NCI-H345 (cell line): Measurements from ENCODE around the gene FAU.
"Not testable (repeated sequence)": the region's sequence is repeated elsewhere in the genome, so short reads cannot be mapped to it uniquely, and the experiment has no call there.

Experiments
- DNase-seq: peaks from one replicate; lab custom pipeline; 2025; lab: John Stamatoyannopoulos, UW

The FAU gene

DNA sequence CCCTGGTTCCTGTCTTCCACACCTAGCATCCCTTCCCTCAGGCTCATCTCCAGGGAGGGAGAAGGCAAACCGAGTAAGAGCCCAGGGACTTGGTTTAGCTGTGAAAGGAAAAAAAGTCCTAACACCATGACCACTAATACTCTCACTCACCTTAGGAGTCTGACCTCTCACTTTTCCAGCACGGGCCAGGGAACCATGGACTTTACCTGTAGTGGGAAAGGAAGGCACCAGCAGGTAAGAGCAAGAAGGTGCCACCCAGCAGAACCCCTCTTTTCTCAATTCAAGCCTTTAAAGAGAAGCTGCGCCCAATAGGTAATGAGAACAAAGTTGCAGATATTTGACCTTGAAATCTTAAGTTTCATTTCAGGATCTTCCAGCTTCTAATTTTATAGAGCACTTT, 1.1 kb downstream of the FAU start:
- no peak for DNase-seq

DNA sequence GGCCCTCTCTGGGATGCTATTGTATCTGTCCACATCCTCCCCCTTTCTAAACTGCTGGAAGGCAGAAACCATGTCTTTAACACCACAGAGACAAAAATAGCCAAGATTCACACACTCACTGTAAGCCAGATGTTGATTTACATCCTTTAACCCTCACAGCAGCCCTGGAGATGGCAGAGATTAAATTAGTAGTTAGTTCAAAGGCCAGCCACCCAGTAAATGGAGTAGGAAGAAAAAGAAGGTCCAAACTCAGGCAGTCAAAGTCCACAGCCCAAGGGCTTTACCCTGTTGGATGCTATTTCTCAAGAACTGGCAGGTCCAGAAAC, 2.3 kb downstream of the FAU start:
- DNase-seq = no peak

GRCh38 chr11:65118891-65119669, 2.9 kb downstream of the FAU start:
- not testable (repeated sequence) for DNase-seq

- no peak for DNase-seq
Measured at GRCh38 chr11:65118097-65118837, 3.7 kb downstream of the FAU start.

DNA sequence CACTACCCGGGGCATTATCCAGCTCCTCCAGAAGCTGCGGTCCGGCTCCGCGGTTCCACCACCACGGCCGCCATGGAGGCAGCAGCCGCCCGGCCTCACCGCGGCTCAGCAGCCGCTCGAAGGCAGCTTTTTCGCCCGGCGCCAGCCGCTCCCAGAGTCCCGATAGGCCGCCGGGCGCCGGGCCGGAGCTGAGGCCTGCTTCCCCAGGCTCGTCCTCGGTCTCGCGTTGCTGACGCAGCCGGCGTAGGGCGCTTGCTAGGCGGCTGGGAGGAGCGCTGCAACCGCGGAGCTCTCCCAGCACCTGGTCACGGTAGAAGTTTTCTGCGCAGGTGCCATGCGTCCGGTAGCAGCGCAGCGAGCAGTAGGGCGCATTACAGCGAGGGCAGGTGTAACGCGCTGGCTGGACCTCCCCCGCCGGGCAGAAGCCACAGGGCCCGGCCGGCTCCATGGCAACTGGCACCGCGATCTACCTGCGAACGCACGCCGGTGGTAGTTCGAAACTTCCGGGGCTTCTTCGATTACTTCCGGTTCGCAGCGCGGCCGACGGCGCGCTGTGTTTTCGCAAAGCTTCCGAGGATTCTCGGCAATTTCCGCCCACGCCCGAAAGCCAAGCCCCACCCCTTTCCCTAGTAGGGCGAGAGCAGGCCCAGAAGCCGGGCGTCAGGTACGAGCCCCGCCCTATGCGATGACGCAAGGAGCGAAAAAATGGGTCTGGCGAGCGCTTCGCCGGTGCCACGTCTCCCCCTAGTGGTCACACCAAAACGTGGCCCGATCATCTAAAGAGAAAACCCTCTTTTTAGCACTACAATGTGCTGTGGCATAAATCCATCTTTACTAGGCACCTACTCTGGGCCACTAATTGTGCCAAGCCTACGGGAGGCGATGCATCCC, 4.5 kb downstream of the FAU start, which contains the start of gene ZNHIT2:
Gene ZNHIT2, minus strand, starts transcription at position 496 of the 891 bp plus-strand sequence. Its CDS starts 48 bp downstream, at position 448.
- peak; percentile 100 for DNase-seq

DNA sequence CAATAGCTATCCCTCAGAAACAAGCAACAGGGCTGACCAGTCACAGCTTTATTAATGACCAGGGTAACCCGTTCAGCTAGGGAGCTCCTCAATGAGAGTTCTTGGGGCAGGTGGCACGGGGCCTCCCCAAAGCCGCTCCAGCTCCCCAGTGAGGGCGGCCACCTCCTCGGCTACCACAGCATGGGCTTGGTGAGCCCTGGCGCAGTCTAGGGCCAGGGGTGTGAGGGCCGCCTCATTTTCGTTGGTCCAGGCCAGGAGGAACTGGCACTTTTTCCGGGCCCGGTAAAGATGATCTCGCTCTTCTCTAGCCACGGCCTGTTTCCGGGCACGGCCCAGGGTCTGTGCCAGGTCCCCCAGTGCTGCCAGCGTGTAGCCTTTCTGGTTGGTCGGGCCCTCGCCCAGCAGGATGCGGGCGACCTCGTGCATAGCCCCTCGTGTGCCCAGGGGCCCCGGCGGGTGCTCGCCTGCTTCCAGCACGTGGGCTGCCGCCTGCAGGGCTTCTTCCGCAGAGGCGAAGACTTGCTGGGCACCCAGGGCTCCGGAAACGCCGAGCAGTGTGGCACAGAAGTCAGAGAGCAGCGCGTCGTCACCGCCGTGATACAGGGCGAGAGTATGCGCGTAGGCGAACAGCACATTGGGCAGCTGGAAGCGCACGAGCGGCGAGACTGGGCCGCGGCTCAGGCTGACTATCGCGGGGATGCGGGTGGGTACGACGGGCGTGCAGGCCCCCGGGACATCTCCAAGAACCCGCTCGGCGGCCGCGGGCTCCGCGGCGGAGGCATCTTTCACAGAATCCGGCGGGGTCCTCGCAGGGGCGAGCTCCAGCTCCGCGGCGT, 5.3 kb downstream of the FAU start:
- DNase-seq = peak; percentile 29

- DNase-seq = no peak
Measured at GRCh38 chr11:65115361-65116082, 6.4 kb downstream of the FAU start.

DNA sequence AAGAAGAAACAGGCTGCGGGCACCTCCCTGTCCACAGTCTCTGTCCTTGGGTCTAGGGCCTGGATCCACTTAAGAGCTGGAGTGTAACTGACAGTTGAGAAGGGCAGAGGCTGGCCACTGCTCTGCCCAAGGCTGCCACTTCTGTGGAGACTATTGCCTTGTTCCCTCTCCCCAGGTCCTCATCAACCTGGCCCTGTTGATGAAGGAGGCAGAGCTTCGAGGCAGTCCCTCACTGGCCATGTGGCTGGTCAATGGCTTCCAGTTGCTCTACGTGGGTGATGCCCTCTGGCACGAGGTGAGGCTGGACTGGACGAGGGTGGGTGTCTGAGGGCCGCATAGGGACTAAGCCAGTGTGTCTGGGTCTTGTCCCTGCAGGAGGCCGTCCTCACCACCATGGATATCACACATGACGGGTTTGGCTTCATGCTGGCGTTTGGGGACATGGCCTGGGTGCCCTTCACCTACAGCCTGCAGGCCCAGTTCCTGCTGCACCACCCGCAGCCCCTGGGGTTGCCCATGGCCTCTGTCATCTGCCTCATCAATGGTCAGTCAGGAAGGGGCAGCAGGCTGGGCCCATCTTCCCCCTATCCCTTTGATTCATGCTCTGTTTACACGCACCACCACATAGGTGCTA, 7.3 kb downstream of the FAU start:
- DNase-seq = no peak

DNA sequence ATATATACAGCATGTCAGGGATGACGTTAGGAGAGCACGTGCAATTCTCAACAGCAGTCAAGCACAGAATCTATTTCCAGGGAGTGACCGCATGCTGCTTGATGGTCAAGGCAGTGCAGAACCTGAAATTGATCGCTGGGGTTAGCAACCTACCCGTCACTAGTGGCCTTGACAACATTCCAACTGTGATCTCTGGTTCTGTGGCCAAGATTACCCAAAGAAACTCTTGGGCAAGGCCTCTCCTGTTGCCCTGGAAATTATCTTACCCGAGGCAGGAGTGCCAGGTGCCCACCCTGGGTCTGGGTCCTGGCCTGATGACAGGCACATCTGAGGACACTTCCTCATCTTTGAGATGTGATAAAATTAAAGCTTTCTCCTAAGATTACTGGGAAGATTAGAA, 8.1 kb downstream of the FAU start:
- no peak for DNase-seq

- no peak for DNase-seq
Measured at GRCh38 chr11:65113361-65113756, 8.6 kb downstream of the FAU start.

GRCh38 chr11:65112546-65113360, 9.2 kb downstream of the FAU start:
- DNase-seq = peak; percentile 67

DNA sequence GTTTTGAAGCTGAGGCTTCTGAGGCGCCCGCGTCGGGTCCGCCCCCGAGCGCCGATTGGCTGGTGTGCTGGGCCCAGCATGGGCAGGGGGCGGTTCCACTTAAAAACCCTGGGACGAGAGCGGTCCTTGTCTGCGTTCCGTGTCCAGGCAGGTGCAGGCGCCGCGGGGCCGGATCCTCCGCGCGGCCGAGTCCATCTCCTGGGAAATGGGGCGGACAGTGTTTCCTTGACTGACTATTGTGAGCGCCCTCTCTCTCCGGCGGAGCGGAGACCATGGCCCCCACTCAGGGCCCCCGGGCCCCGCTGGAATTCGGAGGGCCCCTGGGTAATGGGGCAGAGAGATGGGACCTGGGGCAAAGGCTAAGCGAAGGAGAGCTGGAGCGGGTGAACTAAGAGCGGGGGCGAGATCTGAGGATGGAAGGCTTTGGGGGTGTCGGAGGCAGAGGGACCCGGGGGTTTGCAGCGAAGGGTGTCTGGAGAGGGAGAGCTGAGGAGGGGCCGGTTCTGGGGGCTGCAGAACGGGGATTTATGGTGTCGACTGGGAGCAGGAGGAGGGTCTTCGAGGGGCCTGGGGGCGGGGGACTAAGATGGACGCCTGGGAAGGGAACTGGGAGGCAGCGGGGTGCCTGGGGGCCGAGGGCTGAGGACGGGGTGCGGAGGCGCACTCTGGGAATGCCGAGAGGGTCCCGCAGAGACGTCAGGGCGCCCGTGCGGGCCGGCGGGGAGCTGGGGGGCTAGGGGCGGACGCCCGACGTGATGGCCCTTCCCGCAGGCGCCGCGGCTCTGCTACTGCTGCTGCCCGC, 10.0 kb downstream of the FAU start, which contains the start of gene TM7SF2:
Gene TM7SF2, plus strand, starts transcription at position 129 of the 802 bp plus-strand sequence. Its CDS starts 144 bp downstream, at position 273.
- DNase-seq = peak; percentile 98

DNA sequence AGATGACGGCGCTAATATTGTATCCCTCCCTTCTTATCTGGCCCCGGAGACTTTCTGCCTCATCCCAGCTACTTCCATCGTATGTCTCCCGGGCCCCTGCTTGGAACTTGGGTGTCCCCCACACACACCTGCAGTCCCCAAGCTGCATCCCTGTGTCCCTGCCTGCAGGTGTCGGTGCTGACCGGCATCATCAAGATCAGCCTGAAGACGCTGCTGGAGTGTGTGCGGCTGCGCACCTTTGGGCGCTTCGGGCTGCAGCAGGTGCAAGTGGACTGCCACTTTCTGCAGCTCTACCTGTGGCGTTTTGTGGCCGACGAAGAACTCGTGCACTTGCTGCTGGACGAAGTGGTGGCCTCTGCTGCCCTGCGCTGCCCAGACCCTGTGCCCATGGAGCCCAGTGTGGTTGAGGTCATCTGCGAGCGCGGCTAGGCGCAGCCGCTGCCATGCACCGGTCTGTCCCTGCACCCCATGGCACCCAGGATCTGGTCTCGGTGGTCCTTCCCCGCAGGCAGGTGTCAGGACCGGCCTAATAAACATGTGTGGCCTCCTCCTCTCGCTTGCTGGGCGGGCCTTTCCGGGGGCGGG, 10.7 kb downstream of the FAU start:
- no peak for DNase-seq

DNA sequence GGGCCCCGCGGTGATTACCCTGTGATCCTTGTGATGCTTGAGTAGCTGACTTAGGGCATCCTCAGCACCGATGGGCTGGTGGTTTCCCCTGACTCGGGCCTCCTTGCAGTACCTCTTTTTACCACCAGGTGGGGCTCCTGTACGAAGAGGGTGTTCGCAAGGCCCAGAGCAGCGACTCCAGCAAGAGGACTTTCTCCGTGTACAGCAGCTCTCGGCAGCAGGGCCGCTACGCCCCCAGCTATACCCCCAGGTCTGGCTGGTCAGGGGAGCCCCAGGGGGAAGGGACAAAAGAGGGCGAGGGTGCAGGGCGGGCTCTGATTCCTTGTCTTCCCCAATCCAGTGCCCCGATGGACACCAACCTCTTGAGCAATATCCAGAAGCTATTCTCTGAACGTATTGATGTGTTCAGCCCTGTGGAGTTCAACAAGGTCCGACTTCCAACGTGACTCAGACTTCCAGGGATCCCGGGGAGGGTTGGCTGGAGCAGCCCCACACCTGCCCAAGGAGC, 11.5 kb downstream of the FAU start:
- peak; percentile 81 for DNase-seq

DNA sequence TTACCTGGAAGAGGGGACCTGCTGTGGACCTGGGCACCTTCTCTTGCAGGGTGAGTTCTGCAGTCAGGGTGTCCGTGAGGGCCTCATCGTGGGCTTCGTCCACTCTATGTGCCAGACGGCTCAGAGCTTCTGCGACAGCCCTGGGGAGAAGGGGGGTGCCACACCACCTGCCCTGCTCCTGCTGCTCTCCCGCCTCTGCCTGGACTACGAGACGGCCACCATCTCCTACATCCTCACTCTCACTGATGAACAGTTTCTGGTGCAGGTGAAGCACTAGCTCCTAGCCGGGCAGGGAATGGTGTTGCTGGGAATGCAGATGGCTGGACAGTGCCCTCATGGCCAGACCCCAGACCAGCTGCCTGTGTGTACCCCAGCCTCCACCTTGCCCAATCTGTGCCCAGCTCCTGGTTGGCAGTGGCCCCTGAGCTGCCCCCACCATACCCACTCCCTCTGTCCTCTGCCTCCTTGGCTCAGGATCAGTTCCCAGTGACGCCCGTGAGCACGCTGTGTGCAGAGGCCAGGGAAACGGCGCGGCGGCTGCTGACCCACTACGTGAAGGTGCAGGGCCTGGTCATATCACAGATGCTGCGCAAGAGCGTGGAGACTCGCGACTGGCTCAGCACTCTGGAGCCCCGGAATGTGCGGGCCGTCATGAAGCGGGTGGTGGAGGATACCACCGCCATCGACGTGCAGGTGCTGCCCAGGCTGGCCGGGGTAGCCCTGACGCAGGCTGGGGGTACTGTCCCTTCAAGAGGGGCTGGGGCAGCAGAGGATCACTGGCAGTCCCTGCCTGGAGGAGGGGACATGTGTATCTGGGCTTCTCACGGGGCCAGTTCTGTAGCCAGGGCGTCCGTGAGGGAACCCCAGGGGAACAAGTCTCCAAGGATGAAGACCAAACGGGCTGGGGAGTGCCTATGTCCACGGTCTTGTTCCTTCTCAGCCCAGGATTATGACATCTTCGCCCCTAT, 12.4 kb downstream of the FAU start:
- no peak for DNase-seq

DNA sequence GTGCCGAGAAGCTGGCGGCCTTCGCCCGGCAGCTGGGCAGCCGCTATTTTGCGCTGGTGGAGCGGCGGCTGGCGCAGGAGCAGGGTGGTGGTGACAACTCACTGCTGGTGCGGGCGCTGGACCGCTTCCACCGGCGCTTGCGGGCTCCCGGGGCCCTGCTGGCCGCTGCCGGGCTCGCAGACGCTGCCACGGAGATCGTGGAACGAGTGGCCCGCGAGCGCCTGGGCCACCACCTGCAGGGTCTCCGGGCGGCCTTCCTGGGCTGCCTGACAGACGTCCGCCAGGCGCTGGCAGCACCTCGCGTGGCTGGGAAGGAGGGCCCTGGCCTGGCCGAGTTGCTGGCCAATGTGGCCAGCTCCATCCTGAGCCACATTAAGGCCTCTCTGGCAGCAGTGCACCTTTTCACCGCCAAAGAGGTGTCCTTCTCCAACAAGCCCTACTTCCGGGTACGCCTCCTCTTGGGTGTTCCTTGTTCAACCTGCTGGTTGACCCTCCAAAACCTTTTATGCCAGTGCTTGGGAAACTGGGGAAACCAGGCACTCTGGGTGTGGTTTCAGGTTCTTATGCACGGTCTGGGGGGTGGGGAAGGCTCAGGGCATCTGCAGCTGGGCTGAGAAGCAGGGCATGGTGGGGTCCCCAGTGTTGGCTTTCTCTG, 13.3 kb downstream of the FAU start:
- no peak for DNase-seq
